K562 (cell line): ENCODE measurements around the gene TBL1X. TPM values are rescaled to one million over a fixed set of nuclear protein-coding genes. Genes with fewer than 3 reads are reported as not detected.

Source experiments
- ARID4B ChIP-seq: sonication (generic); formaldehyde crosslinking; IDR thresholded peaks from 2 replicates; pipeline ENCODE4 v1.8.0; 2022; ENCODE audit warnings: mild to moderate bottlenecking, missing genetic modification reagents
- CREB1 ChIP-seq, 2 experiments: sonication (generic) in 1 of 2; formaldehyde crosslinking in 1 of 2; IDR thresholded peaks; 2 replicates each; pipeline versions ENCODE4 v1.6.1 to v1.8.0; 2012 to 2022; ENCODE audit warnings: inconsistent platforms in 1 of 2, mild to moderate bottlenecking in 1 of 2, missing genetic modification reagents in 1 of 2, moderate library complexity in 1 of 2
- EWSR1 ChIP-seq: fragments of 450-650 bp; IDR thresholded peaks from 2 replicates; pipeline ENCODE4 v1.6.1; 2018; ENCODE audit warnings: borderline replicate concordance, mild to moderate bottlenecking, low read depth, moderate library complexity; ENCODE audit not compliant: partially characterized antibody
- MAFK ChIP-seq: IDR thresholded peaks from 2 replicates; pipeline ENCODE4 v1.6.1; 2011; ENCODE audit warnings: low read length, improper control_type of control experiment
- MGA ChIP-seq: fragments of 450-650 bp; IDR thresholded peaks from 2 replicates; pipeline ENCODE4 v1.6.1; 2016; ENCODE audit warnings: mild to moderate bottlenecking, moderate library complexity
- TAF1 ChIP-seq: IDR thresholded peaks from 2 replicates; pipeline ENCODE4 v1.6.1; 2011; ENCODE audit warnings: mild to moderate bottlenecking, low read length, moderate library complexity; ENCODE audit not compliant: insufficient read depth, control insufficient read depth, severe bottlenecking; ENCODE audit errors: extremely low read depth
- ZNF408 ChIP-seq: fragments of 250-450 bp; sonication (Bioruptor Pico); IDR thresholded peaks from 2 replicates; pipeline ENCODE4 v1.4.0; 2020; ENCODE audit warnings: low read depth, mild to moderate bottlenecking, moderate library complexity
- ZNF699 ChIP-seq: fragments of 250-450 bp; sonication (Bioruptor Pico); IDR thresholded peaks from 2 replicates; pipeline ENCODE4 v1.8.0; 2021; ENCODE audit warnings: mild to moderate bottlenecking, moderate library complexity; ENCODE audit not compliant: insufficient replicate concordance
- polyA plus RNA-seq, 8 experiments: library from polyadenylated mRNA; depleted of rRNA in 4 of 8; stranded (reverse) in 5 of 8; unstranded in 3 of 8; fragments of >200 nt; fragmentation: Nextera tagmentation in 2 of 8; fragmentation: Illumina TruSeq in 1 of 8; extraction: Ambion mirVana in 2 of 8; extraction: Trizol in 1 of 8; gene quantifications; 2 replicates each; pipeline versions ENCODE4 v1.2.1 to v1.2.3, GENCODE V29; 2011 to 2014; ENCODE audit warnings: inconsistent platforms in 1 of 8, missing spikeins in 1 of 8
- total RNA-seq, 7 experiments: library from RNA; depleted of rRNA in 6 of 7; stranded (reverse); fragments of >200 nt in 6 of 7; fragmentation: Illumina TruSeq in 2 of 7; extraction: Trizol in 2 of 7; gene quantifications; 2 replicates each; pipeline versions ENCODE4 v1.2.1 to v1.2.3, GENCODE V29; 2011 to 2021; ENCODE audit warnings: low replicate concordance in 1 of 7

The TBL1X gene
- total and polyA plus RNA-seq, 9 of the 15 experiments (the other 6 are each of a cell fraction or from before 2014, with no cell fraction given) = 6.0 to 49.6 (median 19.7) TPM

- no peak for TF ChIP-seq TAF1
- TF ChIP-seq ZNF408 (CRISPR knock-in tag) = no peak
- no peak for TF ChIP-seq ARID4B (CRISPR knock-in tag)
- peak; percentile 70 for TF ChIP-seq MAFK
- no peak for TF ChIP-seq CREB1 (IDR thresholded peaks at IDR 0.05)
- no peak for TF ChIP-seq CREB1 (CRISPR knock-in tag; IDR thresholded peaks at IDR 0.05)
- TF ChIP-seq EWSR1 = no peak
- TF ChIP-seq MGA = peak; percentile 30; the same call in 1 of the 2 replicates
- TF ChIP-seq ZNF699 (CRISPR knock-in tag) = no peak
- TF ChIP-seq, all 486 proteins: peak for 13
Measured at GRCh38 chrX:9555354-9555753, 90.5 kb downstream of the TBL1X start (continued).
